Trophoblast cell (in vitro differentiated cells and primary cell): Measurements from ENCODE around the gene HDAC2.

Experiments
- DNase-seq, 2 donors: peaks; one replicate each; pipeline ENCODE4 v3.0.0-alpha.2; 2016
- H2AFZ ChIP-seq: 2 replicates; pipeline ENCODE4 v1.6.1; 2013; ENCODE audit warnings: low read length, moderate library complexity, mild to moderate bottlenecking; ENCODE audit not compliant: insufficient read depth, poor library complexity
- H2AK5ac ChIP-seq: 2 replicates; pipeline ENCODE4 v1.6.1; 2013; ENCODE audit warnings: mild to moderate bottlenecking, low read length
- H2BK120ac ChIP-seq: 2 replicates; pipeline ENCODE4 v1.6.1; 2013; ENCODE audit warnings: low read length, mild to moderate bottlenecking, moderate library complexity; ENCODE audit not compliant: insufficient read depth, poor library complexity
- H2BK12ac ChIP-seq: 2 replicates; pipeline ENCODE4 v1.6.1; 2013; ENCODE audit warnings: mild to moderate bottlenecking, low read length, moderate library complexity
- H2BK5ac ChIP-seq: 2 replicates; pipeline ENCODE4 v1.6.1; 2013; ENCODE audit warnings: low read length, low read depth, moderate library complexity, mild to moderate bottlenecking; ENCODE audit not compliant: poor library complexity
- H3K14ac ChIP-seq: 2 replicates; pipeline ENCODE4 v1.6.1; 2013; ENCODE audit warnings: mild to moderate bottlenecking, low read length
- H3K18ac ChIP-seq: 2 replicates; pipeline ENCODE4 v1.6.1; 2013; ENCODE audit warnings: mild to moderate bottlenecking, low read length
- H3K23ac ChIP-seq: 2 replicates; pipeline ENCODE4 v1.6.1; 2013; ENCODE audit warnings: low read length
- H3K27ac ChIP-seq: 2 replicates; pipeline ENCODE4 v1.5.1; 2013; ENCODE audit warnings: low read depth, mild to moderate bottlenecking, inconsistent platforms, low read length, moderate library complexity
- H3K27me3 ChIP-seq: 2 replicates; pipeline ENCODE4 v1.6.1; 2013; ENCODE audit warnings: inconsistent platforms, mild to moderate bottlenecking, low read length, moderate library complexity; ENCODE audit not compliant: insufficient read depth
- H3K36me3 ChIP-seq, 2 experiments: 1 replicate in 1 of 2; 2 replicates in 1 of 2; pipeline ENCODE4 v1.6.1; 2013; ENCODE audit warnings: low read length in 2 of 2, mild to moderate bottlenecking in 2 of 2, moderate library complexity in 1 of 2; ENCODE audit not compliant: insufficient read depth in 2 of 2, control insufficient read depth in 1 of 2
- H3K4ac ChIP-seq: 2 replicates; pipeline ENCODE4 v1.6.1; 2013; ENCODE audit warnings: low read depth, mild to moderate bottlenecking, low read length, moderate library complexity
- H3K4me1 ChIP-seq, 2 experiments: 1 replicate in 1 of 2; 2 replicates in 1 of 2; pipeline ENCODE4 v1.6.1; 2013; ENCODE audit warnings: low read length in 2 of 2, mild to moderate bottlenecking in 2 of 2, moderate library complexity in 1 of 2; ENCODE audit not compliant: insufficient read depth in 2 of 2, control insufficient read depth in 1 of 2
- H3K4me2 ChIP-seq: 2 replicates; pipeline ENCODE4 v1.6.1; 2013; ENCODE audit warnings: inconsistent platforms, mild to moderate bottlenecking, low read length, moderate library complexity
- H3K4me3 ChIP-seq: 2 replicates; pipeline ENCODE4 v1.5.1; 2013; ENCODE audit warnings: mild to moderate bottlenecking, low read depth, low read length, inconsistent platforms
- H3K79me1 ChIP-seq: one replicate; pipeline ENCODE4 v1.6.1; 2013; ENCODE audit warnings: low read length
- H3K79me2 ChIP-seq: 2 replicates; pipeline ENCODE4 v1.6.1; 2013; ENCODE audit warnings: low read length, mild to moderate bottlenecking; ENCODE audit not compliant: control insufficient read depth, insufficient read depth, poor library complexity
- H3K9ac ChIP-seq: 2 replicates; pipeline ENCODE4 v1.6.1; 2013; ENCODE audit warnings: mild to moderate bottlenecking, low read length
- H3K9me3 ChIP-seq: 2 replicates; pipeline ENCODE4 v1.6.1; 2013; ENCODE audit warnings: low read depth, mild to moderate bottlenecking, control low read depth, inconsistent platforms, low read length; ENCODE audit not compliant: insufficient read depth
- H4K12ac ChIP-seq: 2 replicates; pipeline ENCODE4 v1.6.1; 2013; ENCODE audit warnings: low read depth, mild to moderate bottlenecking, low read length, moderate library complexity
- H4K8ac ChIP-seq: 2 replicates; pipeline ENCODE4 v1.6.1; 2013; ENCODE audit warnings: low read depth, mild to moderate bottlenecking, low read length, moderate library complexity
- H4K91ac ChIP-seq: one replicate; pipeline ENCODE4 v1.6.1; 2013; ENCODE audit warnings: low read depth, mild to moderate bottlenecking, low read length, moderate library complexity
- WGBS: extraction: QIAGEN DNeasy Blood & Tissue Kit; methylation state at CpG from one replicate; pipeline ENCODE4 v1.1.7; 2013; ENCODE audit warnings: missing lambda C conversion rate; ENCODE audit not compliant: insufficient read length, insufficient coverage; ENCODE audit errors: extremely low coverage; 5-methylcytosine and 5-hydroxymethylcytosine counted together

The HDAC2 gene

DNA sequence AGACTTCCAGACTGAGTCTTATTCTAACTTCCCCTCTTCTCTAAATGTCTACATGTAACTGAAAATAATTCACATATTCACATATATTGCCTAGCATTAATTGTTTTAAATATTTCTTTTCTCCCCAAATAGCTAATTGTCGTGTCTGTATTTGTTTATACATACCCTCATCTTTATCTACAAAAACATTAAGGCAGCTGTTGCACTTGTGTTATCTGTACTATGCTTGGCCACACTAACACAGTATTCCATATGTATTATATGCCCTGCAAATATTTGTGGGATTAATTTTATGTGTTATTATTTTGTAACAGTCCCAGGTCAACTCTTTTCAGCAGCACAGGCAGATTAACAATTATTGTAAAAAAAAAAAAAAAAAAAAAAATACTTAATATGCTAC is 11.7 kb downstream of the HDAC2 start:
- Histone ChIP-seq H2BK12ac (no peak overlapping the region), H3K23ac (no peak overlapping the region), H4K12ac (no peak overlapping the region), H3K27me3 (no peaks in the 10 kb centered on the region), H2AK5ac (no peak overlapping the region), H3K18ac (no peak overlapping the region), H3K4me1 (no peaks in the 10 kb centered on the region), H3K27ac (no peak overlapping the region), H2AFZ (no peak overlapping the region), H4K8ac (no peak overlapping the region), H3K36me3 (peaks cover 5 to 11% of the 10 kb centered on the region in 2 experiments), H3K14ac (no peak overlapping the region), H3K4me2 (no peak overlapping the region), H3K4me3 (no peak overlapping the region), H2BK5ac (no peak overlapping the region), H2BK120ac (no peak overlapping the region), H3K9me3 (no peaks in the 10 kb centered on the region), H3K4ac (no peak overlapping the region), H3K9ac (no peak overlapping the region), H3K79me2 (no peaks in the 10 kb centered on the region), H3K79me1 (no peaks in the 10 kb centered on the region), H4K91ac (no peak overlapping the region)
- DNase-seq = no peak
- WGBS = no CpG with 5 or more reads among the region's 1 CpG

DNA sequence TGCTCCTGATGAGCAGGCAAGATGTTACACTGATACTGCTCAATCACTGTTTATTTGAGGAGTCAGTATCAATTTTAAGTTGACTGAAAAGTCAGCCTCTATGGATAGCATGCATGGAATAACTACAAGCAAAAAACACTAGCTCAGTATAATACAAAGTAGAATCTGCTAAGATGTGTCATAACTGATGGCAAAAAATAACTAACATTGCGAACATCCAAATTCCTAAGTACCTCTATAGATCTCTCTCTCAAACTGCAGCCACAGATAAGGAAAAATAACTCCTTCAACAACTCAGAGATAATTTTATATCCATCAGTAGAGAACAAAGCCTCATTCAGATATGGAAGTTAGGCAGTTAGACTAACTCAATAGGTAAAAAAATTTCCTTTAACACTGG is 16.3 kb downstream of the HDAC2 start:
- H2BK120ac ChIP-seq = no peak overlapping the region
- H3K4me3 ChIP-seq = no peak overlapping the region
- WGBS = no CpG with 5 or more reads among the region's 1 CpG
- no peak overlapping the region for H4K12ac ChIP-seq
- no peak overlapping the region for H2BK12ac ChIP-seq
- peaks cover 16 to 22% of the 10 kb centered on the region in 2 experiments for H3K36me3 ChIP-seq
- no peak overlapping the region for H4K91ac ChIP-seq
- H3K4ac ChIP-seq = no peak overlapping the region
- no peak overlapping the region for H3K18ac ChIP-seq
- no peak overlapping the region for H4K8ac ChIP-seq
- H3K14ac ChIP-seq = no peak overlapping the region
- no peak overlapping the region for H2AFZ ChIP-seq
- no peak for DNase-seq
- no peaks in the 10 kb centered on the region for H3K79me1 ChIP-seq
- no peaks in the 10 kb centered on the region for H3K9me3 ChIP-seq
- no peaks in the 10 kb centered on the region for H3K4me1 ChIP-seq
- no peaks in the 10 kb centered on the region for H3K79me2 ChIP-seq
- H3K27me3 ChIP-seq = no peaks in the 10 kb centered on the region
- H3K4me2 ChIP-seq = no peak overlapping the region
- H3K9ac ChIP-seq = no peak overlapping the region
- no peak overlapping the region for H2BK5ac ChIP-seq
- no peak overlapping the region for H3K27ac ChIP-seq
- no peak overlapping the region for H2AK5ac ChIP-seq
- H3K23ac ChIP-seq = no peak overlapping the region

DNA sequence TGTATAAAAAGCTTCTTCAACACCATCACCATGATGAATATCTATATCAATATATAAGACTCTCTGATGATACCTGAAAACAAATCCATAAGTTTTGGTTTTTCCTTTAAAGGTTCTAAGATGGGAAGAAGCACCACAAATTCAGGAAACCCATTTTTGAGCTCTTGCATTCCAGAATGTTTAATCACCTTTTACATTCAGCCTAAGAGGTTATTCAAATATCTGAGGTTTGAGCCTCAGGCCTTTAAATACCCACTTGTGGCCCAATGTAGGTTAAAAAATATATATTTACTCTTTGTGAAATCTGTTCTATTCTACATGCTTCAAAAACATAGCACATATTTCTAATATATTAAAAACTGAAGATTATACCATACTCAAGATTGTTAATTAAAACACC is 17.6 kb downstream of the HDAC2 start:
- Histone ChIP-seq H3K18ac (no peak overlapping the region), H3K9me3 (no peaks in the 10 kb centered on the region), H3K4me3 (no peak overlapping the region), H3K4ac (no peak overlapping the region), H3K36me3 (peaks cover 17 to 23% of the 10 kb centered on the region in 2 experiments), H4K91ac (no peak overlapping the region), H2BK120ac (no peak overlapping the region), H3K27ac (no peak overlapping the region), H3K4me1 (no peaks in the 10 kb centered on the region), H3K4me2 (no peak overlapping the region), H4K8ac (no peak overlapping the region), H3K23ac (no peak overlapping the region), H2AFZ (no peak overlapping the region), H3K14ac (no peak overlapping the region), H2BK5ac (no peak overlapping the region), H3K79me2 (no peaks in the 10 kb centered on the region), H2BK12ac (no peak overlapping the region), H3K79me1 (no peaks in the 10 kb centered on the region), H4K12ac (no peak overlapping the region), H3K9ac (no peak overlapping the region), H3K27me3 (no peaks in the 10 kb centered on the region), H2AK5ac (no peak overlapping the region)
- DNase-seq = no peak

DNA sequence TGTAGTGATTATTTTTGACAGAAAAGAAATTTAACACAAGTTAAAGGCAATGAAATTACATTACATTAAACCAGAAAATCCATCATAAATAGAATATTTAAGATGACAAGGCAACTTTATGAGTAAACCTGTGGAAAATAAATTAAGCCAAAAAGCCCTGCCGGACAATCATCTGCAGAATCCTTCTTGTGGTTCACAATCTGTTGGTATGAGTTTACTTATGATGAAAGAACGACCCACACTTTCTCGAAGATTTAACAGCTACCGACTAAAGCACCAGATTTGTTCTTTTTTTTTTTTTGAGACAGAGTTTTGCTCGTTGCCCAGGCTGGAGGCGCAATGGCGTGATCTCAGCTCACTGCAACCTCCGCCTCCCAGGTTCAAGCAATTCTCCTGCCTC is 21.4 kb downstream of the HDAC2 start:
- no peak overlapping the region for H2BK5ac ChIP-seq
- no peak overlapping the region for H4K12ac ChIP-seq
- no peak overlapping the region for H2AFZ ChIP-seq
- no peak overlapping the region for H2BK120ac ChIP-seq
- DNase-seq = no peak
- no peaks in the 10 kb centered on the region for H3K27me3 ChIP-seq
- no peak overlapping the region for H2BK12ac ChIP-seq
- H2AK5ac ChIP-seq = no peak overlapping the region
- no peaks in the 10 kb centered on the region for H3K4me1 ChIP-seq
- no peak overlapping the region for H3K18ac ChIP-seq
- no peak overlapping the region for H4K91ac ChIP-seq
- H3K4ac ChIP-seq = no peak overlapping the region
- no peaks in the 10 kb centered on the region for H3K79me1 ChIP-seq
- H3K23ac ChIP-seq = no peak overlapping the region
- H4K8ac ChIP-seq = no peak overlapping the region
- no peak overlapping the region for H3K27ac ChIP-seq
- no peaks in the 10 kb centered on the region for H3K9me3 ChIP-seq
- no peaks in the 10 kb centered on the region for H3K79me2 ChIP-seq
- H3K36me3 ChIP-seq = peaks cover 14 to 17% of the 10 kb centered on the region in 2 experiments
- no peak overlapping the region for H3K9ac ChIP-seq
- no peak overlapping the region for H3K14ac ChIP-seq
- H3K4me3 ChIP-seq = no peak overlapping the region
- no peak overlapping the region for H3K4me2 ChIP-seq
- WGBS = no CpG with 5 or more reads among the region's 8 CpGs
